Amygdala (tissue), 56 donors: ENCODE data around the gene TMEM269.

Experiments used
- DNase-seq, 56 donors: peaks; one replicate each; lab custom pipeline; 2025; lab: John Stamatoyannopoulos, UW

TMEM269 gene

GRCh38 chr1:42784946-42785693, at the start of gene TMEM269:
TMEM269 (plus strand) TSS chr1:42784991; CDS start chr1:42789894, 4,903 bp downstream.
- DNase-seq: peak in 13 of 56 donors; percentile 7 to 44 (median 18)

GRCh38 chr1:42735056-42735455, 49.7 kb upstream of the TMEM269 start:
- DNase-seq: no peak

- no peak for DNase-seq
These were observed 49.2 kb upstream of the TMEM269 start for GRCh38 chr1:42735477-42736105.

- DNase-seq: no peak
These were observed 48.6 kb upstream of the TMEM269 start for GRCh38 chr1:42736152-42736551.

- DNase-seq: no peak
These were observed 48.1 kb upstream of the TMEM269 start for GRCh38 chr1:42736571-42737200.

GRCh38 chr1:42737257-42737656, 47.5 kb upstream of the TMEM269 start:
- peak in 3 of 56 donors; percentile 15 to 37 (median 20) for DNase-seq

- DNase-seq: no peak
These were observed 46.7 kb upstream of the TMEM269 start for GRCh38 chr1:42737986-42738677.

- no peak for DNase-seq
These were observed 46.0 kb upstream of the TMEM269 start for GRCh38 chr1:42738678-42739226.

- DNase-seq: no peak
These were observed 44.8 kb upstream of the TMEM269 start, which contains the start of gene CLDN19 for GRCh38 chr1:42739753-42740700. CLDN19 (minus strand) TSS chr1:42740236; CDS start chr1:42740063, 173 bp downstream.

- peak in 8 of 56 donors; percentile 12 to 30 (median 16) for DNase-seq
These were observed 43.8 kb upstream of the TMEM269 start for GRCh38 chr1:42740851-42741580.

- DNase-seq: no peak
These were observed 43.1 kb upstream of the TMEM269 start for GRCh38 chr1:42741706-42742105.

- no peak for DNase-seq
These were observed 42.6 kb upstream of the TMEM269 start for GRCh38 chr1:42742141-42742540.

- DNase-seq: no peak
These were observed 42.0 kb upstream of the TMEM269 start for GRCh38 chr1:42742617-42743316.

- DNase-seq: no peak
These were observed 41.3 kb upstream of the TMEM269 start for GRCh38 chr1:42743317-42744147.

GRCh38 chr1:42744148-42744413, 40.7 kb upstream of the TMEM269 start:
- no peak for DNase-seq

GRCh38 chr1:42745851-42746250, 38.9 kb upstream of the TMEM269 start:
- no peak for DNase-seq

GRCh38 chr1:42746436-42747105, 38.2 kb upstream of the TMEM269 start:
- DNase-seq: no peak
